HG03139 (cell line): ENCODE measurements around the gene PLA2G3.

Source experiments
- ATAC-seq: cut with Tn5 transposase; IDR thresholded peaks from one replicate; pipeline ENCODE4 v1.9.1; 2021; ENCODE audit not compliant: unreplicated experiment

The PLA2G3 gene

DNA sequence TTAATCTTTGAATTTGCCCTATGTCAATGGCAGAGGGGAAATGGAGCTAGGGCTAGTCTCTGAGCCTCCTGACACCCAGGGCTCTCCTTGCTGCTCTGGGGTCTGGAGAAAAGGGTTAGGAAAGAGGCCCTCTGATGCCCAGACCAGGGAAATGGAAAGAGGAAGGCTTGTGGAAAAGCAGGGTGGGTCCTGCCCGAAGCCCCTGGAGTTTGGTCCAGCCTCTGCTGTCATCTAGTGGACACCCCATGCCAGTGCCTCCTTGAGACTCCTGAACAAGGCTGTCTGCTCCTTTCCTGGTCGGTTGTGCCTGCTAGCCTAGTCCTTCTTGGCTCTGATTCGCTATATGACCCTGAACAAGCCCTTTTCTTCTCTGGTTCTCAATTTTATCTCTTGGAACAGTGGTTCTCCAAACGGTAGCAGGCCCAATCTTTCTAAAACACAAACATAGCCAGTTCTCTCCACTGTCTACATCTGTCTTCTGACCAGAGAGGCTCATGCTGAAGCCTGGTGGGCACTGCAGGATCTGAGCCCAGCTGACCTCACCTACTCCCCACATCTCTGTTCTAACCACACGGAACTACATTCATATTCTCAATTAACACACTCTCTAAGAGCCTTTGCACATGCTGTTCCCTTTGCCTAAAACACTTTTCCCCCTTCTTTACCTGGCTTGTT is 8.8 kb upstream of the PLA2G3 start:
- ATAC-seq, result no peak

DNA sequence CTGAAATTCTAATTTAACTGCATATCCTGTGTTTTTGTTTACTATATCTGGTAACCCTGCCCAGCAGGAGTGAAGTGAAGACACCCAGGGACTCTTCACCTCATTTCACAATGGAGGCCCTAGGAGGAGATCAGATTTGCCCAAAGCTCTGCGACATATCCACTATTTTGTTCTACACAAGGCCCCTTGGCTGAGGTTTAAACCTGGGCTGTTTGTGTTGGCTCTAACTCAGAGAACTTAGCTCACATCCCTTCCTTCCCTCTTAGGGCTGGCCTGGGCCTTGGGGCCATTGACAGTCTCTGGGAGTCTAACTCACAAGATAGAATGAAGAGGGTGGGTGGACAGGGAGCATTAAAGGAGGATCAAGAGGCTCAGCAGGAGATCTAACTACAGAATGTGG is 8.2 kb upstream of the PLA2G3 start:
- no peak for ATAC-seq

DNA sequence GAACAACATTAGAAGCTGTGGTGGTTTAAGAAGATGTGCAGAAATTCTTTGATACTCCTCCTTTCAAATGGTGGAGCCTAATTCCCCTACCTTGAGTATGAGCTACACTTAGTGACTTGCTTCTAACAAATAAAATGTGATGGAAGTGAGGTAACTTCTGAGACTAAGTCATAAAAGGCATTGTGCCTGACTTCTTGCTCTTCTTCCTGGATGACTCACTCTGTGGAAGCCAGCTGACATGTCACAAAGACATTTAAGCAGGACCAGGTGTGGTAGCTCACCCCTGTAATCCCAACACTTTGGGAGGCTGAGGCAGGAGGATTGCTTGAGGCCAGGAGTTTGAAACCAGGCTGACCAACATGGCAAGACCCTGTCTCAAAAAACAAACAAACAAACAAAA is 3.9 kb upstream of the PLA2G3 start:
- ATAC-seq, result no peak

DNA sequence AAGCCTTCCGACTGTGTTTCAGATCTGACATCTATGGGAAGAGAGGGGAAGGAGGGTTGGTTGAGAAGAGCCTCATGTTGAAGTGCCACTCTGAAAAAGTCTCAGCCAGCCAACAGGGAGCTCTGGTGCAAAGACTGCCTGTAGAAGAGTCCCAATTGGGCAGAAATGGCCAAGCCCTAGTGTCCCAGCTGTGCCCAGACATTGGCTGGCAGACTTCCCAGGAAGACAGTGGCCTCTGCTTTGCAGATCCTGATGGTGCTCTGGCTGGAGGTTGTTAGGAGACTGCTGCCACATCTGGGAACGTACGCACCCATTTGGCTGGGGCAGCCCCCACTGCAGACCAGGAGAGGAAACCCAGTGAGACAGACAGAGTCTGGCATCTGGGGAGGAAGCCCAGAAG is 3.2 kb upstream of the PLA2G3 start:
- no peak for ATAC-seq

DNA sequence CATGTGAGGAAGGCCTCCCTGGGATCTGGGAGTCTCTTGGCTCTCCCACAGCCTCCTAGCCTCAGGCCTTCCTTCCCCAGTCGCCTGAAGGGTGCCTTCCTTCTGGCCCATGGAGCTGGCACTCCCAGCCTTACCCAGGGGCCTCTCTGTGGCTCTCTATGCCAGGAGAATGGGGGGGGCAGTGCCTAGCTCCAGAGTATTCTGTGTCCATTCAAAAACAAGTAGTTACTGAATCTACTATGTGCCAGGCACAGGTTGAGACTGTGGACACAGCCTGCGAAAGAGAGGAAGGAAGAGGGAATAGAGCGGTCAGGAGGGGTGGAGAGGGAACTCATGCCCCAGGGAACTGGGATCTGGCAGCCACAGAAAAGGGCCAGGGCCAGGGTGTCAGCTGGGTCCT is 2.7 kb upstream of the PLA2G3 start:
- no peak for ATAC-seq

DNA sequence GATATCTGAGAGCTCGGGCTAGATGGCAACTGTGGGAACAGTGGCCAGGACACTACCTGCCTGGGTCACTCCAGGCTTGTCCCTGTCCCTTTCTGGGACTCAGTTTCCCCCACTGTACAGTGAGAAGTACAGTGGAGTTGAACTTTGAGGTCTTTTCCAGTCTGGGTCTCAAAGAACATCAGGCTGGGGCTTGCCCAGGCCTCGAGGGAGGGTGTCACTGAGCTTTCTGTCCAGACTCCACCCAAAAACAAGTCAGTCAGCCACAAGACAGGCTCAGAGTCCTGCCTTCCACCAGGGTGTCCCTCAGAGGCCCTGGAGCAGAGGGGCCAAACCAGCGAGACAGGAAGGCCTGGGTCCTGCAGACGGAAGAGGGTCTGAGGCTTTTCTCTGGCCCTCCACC is 2.0 kb upstream of the PLA2G3 start:
- no peak for ATAC-seq

DNA sequence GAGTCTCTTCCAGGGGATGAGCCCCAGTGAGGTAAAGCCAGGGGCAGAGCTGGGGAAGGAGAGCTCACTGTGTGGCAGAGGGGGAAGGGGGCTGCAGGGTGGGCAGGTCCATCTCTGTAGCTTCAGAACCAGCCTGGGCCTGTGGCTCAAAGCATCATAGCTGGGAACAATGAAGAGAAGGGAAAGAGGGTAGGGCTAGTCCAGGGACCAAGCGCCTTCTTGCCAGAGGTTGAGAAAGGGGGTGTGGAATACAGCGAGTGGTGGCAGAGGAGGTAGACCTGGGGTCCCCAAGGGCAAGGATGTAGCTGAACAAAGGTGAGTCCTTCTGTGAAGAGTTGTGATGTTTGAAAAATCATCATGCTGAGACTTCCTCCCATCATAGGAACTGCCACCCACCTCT is 1.2 kb upstream of the PLA2G3 start:
- no peak for ATAC-seq

DNA sequence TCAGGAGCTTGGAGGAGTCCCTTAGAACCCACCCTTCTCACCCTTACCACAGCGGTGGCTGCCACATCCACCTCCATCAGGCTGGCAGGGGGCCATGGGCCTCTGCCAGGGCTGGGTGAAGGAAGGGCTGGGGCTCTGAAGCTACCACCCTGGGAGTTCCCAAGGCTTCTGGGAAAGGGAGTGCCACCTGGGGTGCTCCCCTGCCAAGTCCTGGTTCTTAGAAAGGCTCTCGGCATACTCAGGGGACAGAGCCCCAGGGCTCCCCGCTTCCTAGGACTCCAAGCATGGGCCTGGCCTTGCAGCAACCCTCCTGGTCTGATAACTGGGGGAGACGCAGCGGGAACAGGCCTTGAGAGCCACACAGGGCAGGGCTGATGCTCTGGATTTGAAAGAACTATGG is 438 bp upstream of the PLA2G3 start:
- ATAC-seq, result no peak

DNA sequence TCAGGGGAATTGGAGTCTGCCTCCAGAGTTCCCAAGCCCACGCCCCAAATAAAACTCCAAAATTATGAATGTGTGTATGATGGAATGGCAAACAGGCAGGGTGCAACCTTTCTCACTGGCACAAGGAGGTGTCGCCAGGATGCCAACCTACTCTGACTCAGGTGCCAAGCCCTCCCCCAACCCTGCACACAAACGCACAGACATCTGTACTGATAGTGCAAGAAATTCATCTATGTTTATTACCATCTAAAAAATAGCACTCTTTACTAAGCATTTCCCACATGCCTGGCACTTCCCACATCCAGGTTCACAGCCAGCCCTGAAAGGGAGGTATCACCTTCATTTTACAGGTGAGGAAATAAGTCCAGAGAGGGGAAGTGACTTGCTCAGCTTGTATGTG is 1.2 kb downstream of the PLA2G3 start:
- ATAC-seq, result no peak

DNA sequence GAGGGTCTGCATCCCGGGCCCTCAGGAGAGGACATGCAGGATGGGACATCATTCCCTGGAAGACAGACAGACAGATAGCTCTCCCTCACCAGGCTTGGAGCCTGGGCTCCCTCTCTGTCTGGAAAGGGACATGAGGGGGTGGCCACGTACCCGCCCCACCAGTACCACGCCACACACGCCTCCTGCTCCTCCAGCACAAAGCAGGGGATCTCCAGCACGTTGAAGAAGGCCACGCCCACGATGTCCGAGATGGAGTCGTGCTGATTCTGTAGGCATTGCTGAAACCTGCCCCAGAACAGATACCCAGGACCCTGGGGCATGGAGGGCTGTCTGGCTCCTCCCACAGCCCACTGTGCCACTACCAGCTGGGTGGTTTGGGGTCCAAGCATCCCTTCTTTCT is 2.2 kb downstream of the PLA2G3 start:
- no peak for ATAC-seq

DNA sequence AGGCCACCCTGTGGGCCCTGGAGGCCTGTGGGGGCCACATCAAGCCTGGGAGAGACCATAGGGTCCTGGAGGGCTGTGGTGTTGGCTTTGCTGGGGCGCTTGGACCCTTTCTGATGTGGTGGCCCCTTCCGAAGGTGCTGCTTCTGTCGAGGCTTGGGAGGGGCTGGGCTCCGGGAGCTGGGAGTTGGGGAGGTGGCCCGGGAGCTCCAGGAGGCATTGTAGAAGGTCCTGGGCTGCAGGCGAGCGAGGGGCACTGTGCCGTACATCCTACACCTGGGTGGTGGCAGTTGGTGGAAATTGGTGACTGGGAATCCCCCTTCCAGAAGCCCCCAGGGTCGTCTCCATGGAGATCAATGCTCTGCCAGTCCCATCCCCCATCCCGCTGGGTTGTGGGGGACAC is 2.6 kb downstream of the PLA2G3 start:
- no peak for ATAC-seq

DNA sequence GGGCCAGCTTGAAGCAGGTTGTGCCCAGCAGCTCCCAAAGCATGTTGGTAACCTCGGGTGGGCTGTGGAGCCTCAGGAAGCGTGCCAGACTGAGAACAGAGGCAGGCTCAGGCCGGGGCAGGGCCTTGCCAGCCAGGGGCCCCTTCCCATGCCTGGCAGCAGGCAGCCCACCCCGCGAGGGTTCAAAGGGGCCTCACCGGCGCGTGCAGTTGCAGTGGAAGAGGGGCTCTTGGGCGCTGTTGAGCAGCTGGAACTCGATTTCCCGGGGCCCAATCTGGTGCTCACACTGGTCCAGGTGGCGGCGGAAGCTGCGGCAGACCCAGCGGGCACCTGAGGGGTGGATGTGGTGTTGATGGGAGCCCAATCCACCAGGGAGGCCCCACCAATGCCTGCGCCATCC is 3.6 kb downstream of the PLA2G3 start:
- ATAC-seq, result no peak

DNA sequence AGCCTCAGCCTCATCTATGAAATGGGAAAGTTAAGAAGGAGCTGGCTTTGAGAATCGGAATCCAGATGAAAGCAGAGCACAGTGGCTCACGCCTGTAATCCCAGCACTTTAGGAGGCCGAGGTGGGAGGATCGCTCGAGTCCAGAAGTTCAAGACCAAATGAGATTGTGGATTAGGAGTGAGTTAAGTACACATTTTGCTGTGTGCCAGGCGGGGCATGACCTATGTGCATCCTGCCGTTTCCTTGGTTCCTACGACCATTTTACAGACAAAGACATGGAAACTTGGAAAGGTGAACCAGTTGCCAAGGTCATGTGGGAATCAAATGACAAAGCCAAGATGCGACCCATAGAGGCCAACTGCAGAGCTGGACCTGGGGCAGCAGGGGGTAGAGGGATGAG is 4.2 kb downstream of the PLA2G3 start:
- ATAC-seq, result no peak

DNA sequence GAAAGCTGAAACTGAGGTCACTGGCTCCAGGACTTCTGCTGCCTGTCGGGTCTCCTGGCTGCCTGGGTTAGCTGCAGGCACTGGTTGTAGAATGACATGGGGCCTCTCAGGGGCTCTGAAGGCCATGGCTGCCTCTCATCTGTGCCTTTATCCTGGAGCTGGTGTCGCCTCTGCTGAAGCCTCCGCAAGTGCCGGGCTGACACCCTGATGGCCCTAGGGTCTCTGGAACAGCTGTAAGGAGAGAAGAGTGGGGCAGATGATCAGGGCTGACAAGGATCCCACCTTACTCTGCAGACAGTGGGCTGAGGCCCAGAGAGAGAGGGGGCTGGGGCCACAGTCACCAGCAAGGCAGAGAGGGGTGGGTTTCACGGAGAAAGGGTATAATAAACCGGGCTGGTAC is 4.6 kb downstream of the PLA2G3 start:
- no peak for ATAC-seq

DNA sequence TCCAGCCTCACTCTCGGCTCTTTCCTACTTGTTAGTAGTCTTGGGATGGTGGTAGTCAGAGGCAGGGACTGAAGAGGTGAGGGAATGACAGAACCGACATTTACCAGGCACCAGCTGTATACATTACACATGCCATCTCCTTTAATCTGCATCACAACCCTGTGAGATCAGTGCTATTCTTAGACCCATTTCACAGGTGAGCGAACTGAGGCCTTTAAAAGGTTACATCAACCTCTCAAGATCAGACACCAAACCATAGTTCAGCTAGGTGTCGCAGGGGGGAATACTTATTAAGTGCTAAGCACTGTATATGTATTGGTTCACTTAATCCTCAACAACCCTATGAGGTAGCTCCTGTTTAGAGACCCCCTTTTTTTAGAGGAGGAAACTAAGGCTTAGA is 5.6 kb downstream of the PLA2G3 start:
- no peak for ATAC-seq

DNA sequence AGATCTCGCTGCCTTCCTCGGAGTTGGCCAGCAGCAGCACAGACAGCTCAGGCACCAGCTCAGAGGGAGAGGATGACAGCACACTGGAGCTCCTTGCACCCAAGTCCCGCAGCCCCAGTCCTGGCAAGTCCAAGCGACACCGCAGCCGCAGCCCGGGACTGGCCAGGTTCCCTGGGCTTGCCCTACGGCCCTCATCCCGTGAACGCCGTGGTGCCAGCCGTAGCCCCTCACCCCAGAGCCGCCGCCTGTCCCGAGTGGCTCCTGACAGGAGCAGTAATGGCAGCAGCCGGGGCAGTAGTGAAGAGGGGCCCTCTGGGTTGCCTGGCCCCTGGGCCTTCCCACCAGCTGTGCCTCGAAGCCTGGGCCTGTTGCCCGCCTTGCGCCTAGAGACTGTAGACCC is 6.4 kb downstream of the PLA2G3 start:
- no peak for ATAC-seq

DNA sequence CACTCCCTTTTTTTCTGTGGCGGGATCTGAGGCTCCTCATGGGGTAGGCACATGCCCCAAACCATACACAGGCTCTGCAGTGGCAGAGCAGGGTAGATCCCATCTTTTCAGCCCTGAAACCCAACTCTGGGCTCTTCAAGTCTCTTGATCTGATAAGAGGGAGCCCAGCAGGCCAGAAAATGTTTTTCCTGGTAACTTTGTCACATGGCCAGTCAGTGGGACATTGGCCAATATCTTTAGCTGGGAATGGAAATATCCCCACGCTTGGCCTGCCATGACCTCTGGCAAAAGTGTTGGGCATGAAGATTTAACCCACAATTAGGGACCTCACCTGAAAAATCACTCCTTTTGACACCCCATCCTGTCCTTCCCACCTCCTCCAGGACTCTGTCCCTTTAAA is 9.4 kb downstream of the PLA2G3 start:
- no peak for ATAC-seq

DNA sequence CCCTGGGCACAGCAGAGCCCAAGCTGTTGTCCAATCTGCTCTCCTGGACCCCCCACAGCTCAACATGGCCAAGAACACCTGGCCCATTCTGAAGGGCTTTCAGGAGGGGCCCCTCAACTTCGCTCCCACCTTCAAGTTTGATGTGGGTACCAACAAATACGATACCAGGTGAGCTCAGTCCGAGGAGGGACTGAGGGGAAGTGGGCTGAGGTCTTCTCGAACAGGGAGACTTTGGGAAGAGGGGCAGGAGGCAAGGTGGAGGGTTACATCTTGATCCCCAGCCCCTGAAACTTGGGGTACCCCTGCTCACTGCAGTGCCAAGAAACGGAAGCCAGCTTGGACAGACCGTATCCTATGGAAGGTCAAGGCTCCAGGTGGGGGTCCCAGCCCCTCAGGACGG is 12.2 kb downstream of the PLA2G3 start:
- no peak for ATAC-seq

DNA sequence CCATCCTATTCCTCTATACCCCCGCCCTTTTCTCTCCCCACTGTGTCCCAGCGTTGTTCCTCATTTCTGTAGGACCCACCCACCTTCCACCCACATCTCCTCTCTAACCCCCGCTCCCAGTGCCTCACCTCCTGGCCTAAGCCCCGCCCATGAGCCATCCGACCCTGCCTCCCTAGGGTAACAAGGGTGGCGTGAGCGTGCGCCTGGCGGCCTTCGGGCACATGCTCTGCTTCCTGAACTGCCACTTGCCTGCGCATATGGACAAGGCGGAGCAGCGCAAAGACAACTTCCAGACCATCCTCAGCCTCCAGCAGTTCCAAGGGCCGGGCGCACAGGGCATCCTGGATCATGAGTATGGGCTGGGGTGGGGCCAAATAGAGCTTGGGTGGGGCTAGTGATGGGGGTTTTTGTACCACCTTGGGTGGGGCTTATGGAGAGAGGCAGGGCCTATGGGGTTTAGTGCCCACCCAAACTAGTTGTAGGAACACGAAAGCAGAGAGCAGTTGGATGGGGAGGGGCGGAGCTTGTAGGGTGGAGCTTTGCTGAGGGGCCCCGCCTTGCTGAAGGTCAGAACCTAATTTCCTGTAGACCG is 13.0 kb downstream of the PLA2G3 start:
- no peak for ATAC-seq

DNA sequence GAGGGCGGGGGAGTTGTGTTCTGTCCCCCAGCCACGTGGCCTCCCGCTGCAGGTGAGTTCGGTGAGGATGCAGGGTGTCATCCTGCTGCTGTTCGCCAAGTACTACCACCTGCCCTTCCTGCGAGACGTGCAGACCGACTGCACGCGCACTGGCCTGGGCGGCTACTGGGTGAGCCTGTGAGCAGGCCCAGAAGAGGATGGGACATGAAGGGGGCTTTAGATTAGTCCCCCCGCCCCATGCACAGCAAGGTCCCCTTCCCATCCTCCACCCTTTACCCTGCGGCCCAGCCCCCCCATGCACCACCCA is 13.5 kb downstream of the PLA2G3 start:
- no peak for ATAC-seq

DNA sequence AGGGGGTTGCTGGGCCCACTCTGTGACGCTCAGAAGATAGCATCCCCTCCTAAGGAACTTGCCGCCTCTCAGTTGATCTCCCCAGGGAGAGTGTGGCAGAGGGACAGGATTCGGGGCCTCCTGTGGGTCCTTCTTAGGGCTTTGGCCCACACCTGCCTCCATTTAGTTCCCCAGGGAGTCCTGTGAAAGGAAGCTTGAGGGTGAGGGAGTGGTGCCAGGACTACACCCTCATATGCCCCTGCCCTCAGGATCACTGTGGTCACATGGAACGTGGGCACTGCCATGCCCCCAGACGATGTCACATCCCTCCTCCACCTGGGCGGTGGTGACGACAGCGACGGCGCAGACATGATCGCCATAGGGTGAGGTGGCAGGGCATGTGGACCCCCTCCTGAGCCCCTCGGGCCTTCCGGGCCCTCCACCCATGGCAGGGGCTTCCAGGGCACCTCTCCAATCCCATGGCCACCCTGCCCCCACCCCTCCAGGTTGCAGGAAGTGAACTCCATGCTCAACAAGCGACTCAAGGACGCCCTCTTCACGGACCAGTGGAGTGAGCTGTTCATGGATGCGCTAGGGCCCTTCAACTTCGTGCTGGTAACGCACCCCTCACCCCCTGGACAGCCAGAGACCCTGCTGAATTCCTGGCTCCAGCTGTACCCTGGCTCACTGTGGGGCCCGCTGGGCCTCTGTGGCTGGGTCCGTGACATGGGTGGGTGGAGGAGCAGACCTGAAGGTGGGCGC is 14.0 kb downstream of the PLA2G3 start:
- ATAC-seq, result no peak

DNA sequence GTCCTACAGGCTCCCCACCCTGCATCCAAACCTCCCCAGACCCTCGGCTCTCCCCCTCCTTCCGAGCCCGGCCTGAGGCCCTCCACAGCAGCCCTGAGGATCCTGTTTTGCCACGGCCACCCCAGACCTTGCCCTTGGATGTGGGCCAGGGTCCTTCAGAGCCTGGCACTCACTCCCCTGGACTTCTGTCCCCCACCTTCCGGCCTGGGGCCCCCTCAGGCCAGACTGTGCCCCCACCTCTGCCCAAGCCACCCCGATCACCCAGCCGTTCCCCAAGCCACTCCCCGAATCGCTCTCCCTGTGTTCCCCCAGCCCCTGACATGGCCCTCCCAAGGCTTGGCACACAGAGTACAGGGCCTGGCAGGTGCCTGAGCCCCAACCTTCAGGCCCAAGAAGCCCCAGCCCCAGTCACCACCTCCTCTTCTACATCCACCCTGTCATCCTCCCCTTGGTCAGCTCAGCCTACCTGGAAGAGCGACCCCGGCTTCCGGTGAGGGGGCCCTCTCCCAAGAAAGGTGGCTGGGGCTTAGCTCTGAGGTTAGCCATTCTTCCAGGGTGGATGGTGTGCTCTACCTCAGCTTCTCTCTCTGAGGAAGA is 14.7 kb downstream of the PLA2G3 start:
- ATAC-seq, result no peak
